Kidney epithelial cell (primary cell): ENCODE data around the gene ZNF669. TPM values are rescaled to one million over a fixed set of nuclear protein-coding genes. Genes with fewer than 3 reads are reported as not detected.

Source experiments
- DNase-seq: peaks from one replicate; pipeline ENCODE4 v3.0.0-alpha.2; 2010; ENCODE audit warnings: low read depth
- H3K27me3 ChIP-seq: 2 replicates; pipeline ENCODE4 v1.6.0; 2011; ENCODE audit warnings: low read length; ENCODE audit not compliant: control insufficient read depth, insufficient read depth
- H3K36me3 ChIP-seq: 2 replicates; pipeline ENCODE4 v1.5.1; 2011; ENCODE audit warnings: low read length; ENCODE audit not compliant: control insufficient read depth, insufficient read depth
- H3K4me3 ChIP-seq: 2 replicates; pipeline ENCODE4 v1.5.1; 2011; ENCODE audit warnings: low read depth, mild to moderate bottlenecking, control low read depth, low read length
- CTCF ChIP-seq: IDR thresholded peaks from 2 replicates; pipeline ENCODE4 v1.5.1; 2011; ENCODE audit warnings: mild to moderate bottlenecking, moderate library complexity, low read length, control low read depth, inconsistent platforms; ENCODE audit not compliant: insufficient read depth, poor library complexity, severe bottlenecking
- total RNA-seq: library from RNA; depleted of rRNA; stranded (reverse); fragments of >200 nt; gene quantifications from 2 replicates; pipeline ENCODE4 v1.2.3, GENCODE V29; 2015

ZNF669 gene
- total RNA-seq, 1 donor from 2014 or later: 21.0 TPM

- H3K27me3 ChIP-seq: no peaks in the 10 kb centered on the region
- no peak for DNase-seq
- H3K36me3 ChIP-seq: peaks cover 1% of the 10 kb centered on the region
- no peak overlapping the region for H3K4me3 ChIP-seq
- no peak for TF ChIP-seq CTCF
These were observed 3.4 kb downstream of the ZNF669 start for GRCh38 chr1:247100676-247101279.

DNA sequence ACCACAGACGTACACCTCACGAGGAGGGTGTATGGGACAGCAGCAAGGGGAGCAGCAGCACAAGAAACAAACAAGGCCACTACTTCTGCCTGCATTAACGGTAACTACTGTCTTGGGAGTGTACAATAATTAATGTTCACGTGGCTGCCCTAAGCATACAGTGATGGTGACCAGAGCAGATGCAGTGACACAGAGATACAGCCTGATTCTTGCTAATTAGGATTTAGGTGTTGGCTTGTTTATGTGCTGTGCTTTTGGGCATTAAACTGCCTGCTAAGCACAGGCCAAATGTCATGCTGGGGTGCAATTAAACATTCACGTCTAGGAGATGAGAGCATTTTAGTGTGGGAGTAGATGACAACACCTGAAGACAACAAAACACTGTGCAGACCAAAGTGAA lies 7.2 kb downstream of the ZNF669 start:
- no peaks in the 10 kb centered on the region for H3K27me3 ChIP-seq
- H3K4me3 ChIP-seq: no peak overlapping the region
- H3K36me3 ChIP-seq: peaks cover 1% of the 10 kb centered on the region
- DNase-seq: no peak
- TF ChIP-seq CTCF: no peak

DNA sequence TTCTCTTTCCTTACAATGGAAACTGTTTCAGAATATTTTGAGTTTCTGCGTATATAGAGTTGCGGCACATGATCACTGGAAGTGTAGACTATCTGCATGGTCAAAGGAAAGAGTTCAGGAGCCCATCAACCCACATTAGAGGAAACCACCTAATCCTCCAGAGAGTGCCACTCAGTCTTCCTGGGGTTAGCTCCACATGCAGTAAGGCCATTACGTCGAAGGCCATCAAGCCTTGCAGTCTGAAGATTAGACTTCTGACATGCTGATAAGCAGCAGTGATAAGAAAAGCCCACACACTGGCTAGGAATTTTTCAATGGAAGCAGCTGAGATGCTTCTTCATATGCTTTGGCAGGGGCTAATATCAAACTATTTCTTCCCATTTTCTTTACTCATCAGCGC lies 7.6 kb downstream of the ZNF669 start:
- H3K36me3 ChIP-seq: peaks cover 1% of the 10 kb centered on the region
- no peak for DNase-seq
- H3K27me3 ChIP-seq: no peaks in the 10 kb centered on the region
- no peak for TF ChIP-seq CTCF
- no peak overlapping the region for H3K4me3 ChIP-seq

DNA sequence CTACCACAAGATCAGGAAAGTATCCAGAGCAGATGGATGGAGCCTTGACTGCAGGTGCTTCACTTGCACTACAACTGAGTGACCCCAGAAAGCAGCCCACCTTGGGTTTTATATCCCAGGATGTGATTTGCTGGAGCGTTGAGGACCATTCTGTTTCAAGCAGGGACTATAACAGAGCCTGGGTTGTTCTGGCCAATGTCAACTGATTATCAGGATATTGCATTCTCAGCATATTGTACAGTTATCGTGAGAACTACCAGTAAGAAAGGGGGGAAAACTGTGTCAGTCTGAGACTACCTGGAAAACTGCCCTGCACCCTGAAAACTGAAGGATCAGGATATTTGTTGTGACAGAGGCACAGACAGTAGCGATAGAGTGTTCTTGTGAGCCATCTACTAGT lies 8.0 kb downstream of the ZNF669 start:
- Histone ChIP-seq H3K36me3 (peaks cover 1% of the 10 kb centered on the region), H3K4me3 (no peak overlapping the region), H3K27me3 (no peaks in the 10 kb centered on the region)
- TF ChIP-seq CTCF: no peak
- no peak for DNase-seq

GRCh38 chr1:247090455-247090854 lies 13.7 kb downstream of the ZNF669 start:
- Histone ChIP-seq H3K36me3 (no peaks in the 10 kb centered on the region), H3K27me3 (no peaks in the 10 kb centered on the region), H3K4me3 (no peak overlapping the region)
- no peak for DNase-seq
- TF ChIP-seq CTCF: no peak
